PC-3 (cell line): Measurements from ENCODE around the gene MCF2L2. TPM values are rescaled to one million over a fixed set of nuclear protein-coding genes. Genes with fewer than 3 reads are reported as not detected.

Experiments used
- ATAC-seq: fragments of 200-7000 bp; cut with Tn5 transposase; 2 replicates; pipeline ENCODE4 v1.9.1; 2020; ENCODE audit warnings: mild to moderate bottlenecking, moderate library complexity
- BruUV-seq: library from RNA; stranded (reverse); fragments of 400-500 nt; replicated peaks from 2 replicates; lab custom pipeline; 2021; lab: Mats Ljungman, UMichigan
- CTCF ChIA-PET: fragments of 300-600 bp; sonication (Branson Sonifier 250); formaldehyde crosslinking; loops from one replicate; lab custom pipeline; 2022; ENCODE audit warnings: antibody characterized with exemption; lab: Charles Lee
- POLR2A ChIA-PET: fragments of 300-600 bp; sonication (Branson Sonifier 250); formaldehyde crosslinking; loops from one replicate; lab custom pipeline; 2022; ENCODE audit warnings: antibody characterized with exemption; ENCODE audit not compliant: unreplicated experiment; lab: Charles Lee
- DNase-seq: peaks from one replicate; pipeline ENCODE4 v3.0.0-alpha.2; 2015
- H2AFZ ChIP-seq: fragments of 300-600 bp; sonication (generic); 2 replicates; pipeline ENCODE4 v1.6.0; 2016; ENCODE audit warnings: antibody characterized with exemption, low read length
- H3F3A ChIP-seq: fragments of 300-600 bp; sonication (generic); one replicate; pipeline ENCODE4 v1.6.0; 2017; ENCODE audit warnings: antibody characterized with exemption, low read length, control low read depth, mild to moderate bottlenecking; ENCODE audit not compliant: unreplicated experiment
- H3K27ac ChIP-seq: fragments of 300-600 bp; sonication (generic); 2 replicates; pipeline ENCODE4 v1.5.1; 2016; ENCODE audit warnings: mild to moderate bottlenecking, low read length
- H3K27me3 ChIP-seq: fragments of 300-600 bp; sonication (generic); 2 replicates; pipeline ENCODE4 v1.6.1; 2016; ENCODE audit warnings: low read length, mixed read lengths
- H3K36me3 ChIP-seq: fragments of 300-600 bp; sonication (generic); 2 replicates; pipeline ENCODE4 v1.6.1; 2016; ENCODE audit warnings: low read depth, mixed run types, low read length, mixed read lengths
- H3K4me1 ChIP-seq: fragments of 300-600 bp; sonication (generic); 2 replicates; pipeline ENCODE4 v1.5.1; 2016; ENCODE audit warnings: low read length; ENCODE audit not compliant: insufficient read depth
- H3K4me2 ChIP-seq: fragments of 300-600 bp; sonication (generic); 2 replicates; pipeline ENCODE4 v1.6.0; 2016; ENCODE audit warnings: low read length
- H3K4me3 ChIP-seq: fragments of 300-600 bp; sonication (generic); 2 replicates; pipeline ENCODE4 v1.5.1; 2016; ENCODE audit warnings: mild to moderate bottlenecking, low read length, mixed read lengths
- H3K79me2 ChIP-seq: fragments of 300-600 bp; sonication (generic); 2 replicates; pipeline ENCODE4 v1.6.1; 2017; ENCODE audit warnings: low read length, mixed read lengths
- H3K9ac ChIP-seq: fragments of 300-600 bp; sonication (generic); 2 replicates; pipeline ENCODE4 v1.6.0; 2016; ENCODE audit warnings: mild to moderate bottlenecking, low read length
- H3K9me2 ChIP-seq: fragments of 300-600 bp; sonication (generic); replicated peaks from 2 replicates; pipeline ENCODE4 v1.6.1; 2016; ENCODE audit warnings: mixed run types, low read length, mixed read lengths
- H3K9me3 ChIP-seq: fragments of 300-600 bp; sonication (generic); 2 replicates; pipeline ENCODE4 v1.6.1; 2016; ENCODE audit warnings: low read length, mixed read lengths
- H4K20me1 ChIP-seq: fragments of 300-600 bp; sonication (generic); 2 replicates; pipeline ENCODE4 v1.6.1; 2016; ENCODE audit warnings: low read length, mixed read lengths
- CTCF ChIP-seq: fragments of 300-600 bp; sonication (generic); conservative IDR thresholded peaks from 2 replicates; pipeline ENCODE4 v1.5.1; 2017; ENCODE audit warnings: antibody characterized with exemption, low read depth, mild to moderate bottlenecking, low read length
- EZH2 ChIP-seq: fragments of 300-600 bp; sonication (generic); IDR thresholded peaks from one replicate; pipeline ENCODE4 v1.6.1; 2017; ENCODE audit warnings: antibody characterized with exemption, mild to moderate bottlenecking, low read length; ENCODE audit not compliant: unreplicated experiment
- EZH2phosphoT487 ChIP-seq: fragments of 300-600 bp; sonication (generic); IDR thresholded peaks from 2 replicates; pipeline ENCODE4 v1.6.1; 2018; ENCODE audit warnings: mild to moderate bottlenecking, antibody characterized with exemption, low read length, borderline replicate concordance
- intact Hi-C: fragments of 100-400 bp; cut with micrococcal nuclease; formaldehyde crosslinking; loops from 2 replicates; pipeline ENCODE4 v1.9.0; 2023
- total RNA-seq: library from RNA; depleted of rRNA; stranded (reverse); fragments of >200 nt; gene quantifications from 2 replicates; pipeline ENCODE4 v1.2.3, GENCODE V29; 2014

Gene MCF2L2
- total RNA-seq, 1 experiment from 2014 or later = 3.6 TPM

GRCh38 chr3:183299976-183300375 lies 128.4 kb downstream of the MCF2L2 start:
- Histone ChIP-seq H3K4me2 (no peak overlapping the region), H4K20me1 (no peaks in the 10 kb centered on the region), H3F3A (no peaks in the 10 kb centered on the region), H3K79me2 (no peaks in the 10 kb centered on the region), H3K27me3 (no peaks in the 10 kb centered on the region), H3K9me2 (no peaks in the 10 kb centered on the region), H3K27ac (no peak overlapping the region), H3K4me1 (peaks cover 45% of the 10 kb centered on the region), H2AFZ (no peak overlapping the region), H3K36me3 (peaks cover 7% of the 10 kb centered on the region; the same call in 1 of the 2 replicates), H3K9me3 (no peaks in the 10 kb centered on the region), H3K4me3 (no peak overlapping the region), H3K9ac (no peak overlapping the region)
- intact Hi-C loops = no loop called here
- ATAC-seq (no peak), DNase-seq (no peak)
- no TSS peak for BruUV-seq
- ChIA-PET POLR2A (no interaction called here), CTCF (no interaction called here)
- no peak for TF ChIP-seq EZH2phosphoT487
- no peak for TF ChIP-seq CTCF
- TF ChIP-seq EZH2 = no peak

DNA sequence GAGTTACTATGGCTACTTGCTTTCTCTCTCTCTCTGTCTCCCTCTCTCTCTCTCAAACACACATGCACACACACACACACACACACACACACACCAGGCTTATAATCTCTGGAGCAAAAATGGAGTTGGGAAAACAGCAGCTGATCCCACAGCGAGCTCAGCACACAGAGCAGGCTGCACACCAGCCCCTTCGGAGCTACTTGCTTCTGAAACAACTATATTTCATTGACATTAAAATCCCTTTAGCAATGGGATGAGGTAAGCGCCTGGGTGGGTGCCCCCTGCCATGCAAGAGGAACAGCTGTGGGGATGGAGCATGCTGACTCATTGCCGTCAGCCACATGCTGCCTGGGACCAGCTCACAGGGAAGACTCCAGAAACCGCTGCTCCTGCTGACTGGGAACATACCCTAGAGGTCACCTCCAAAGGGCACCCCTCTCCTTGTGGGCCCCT lies 129.7 kb downstream of the MCF2L2 start:
- Histone ChIP-seq H3K9me3 (no peaks in the 10 kb centered on the region), H3K4me1 (peaks cover 47% of the 10 kb centered on the region), H3K4me3 (no peak overlapping the region), H3F3A (no peaks in the 10 kb centered on the region), H3K27me3 (no peaks in the 10 kb centered on the region), H3K9ac (no peak overlapping the region), H3K79me2 (no peaks in the 10 kb centered on the region), H3K36me3 (peaks cover 7% of the 10 kb centered on the region; the same call in 1 of the 2 replicates), H3K9me2 (no peaks in the 10 kb centered on the region), H2AFZ (no peak overlapping the region), H3K27ac (peak overlapping the region; percentile 6; the same call in 1 of the 2 replicates), H3K4me2 (no peak overlapping the region), H4K20me1 (no peaks in the 10 kb centered on the region)
- BruUV-seq = no TSS peak
- intact Hi-C loops = no loop called here
- POLR2A ChIA-PET = interaction anchor here (0.6 to 1.1 kb wide), 2 partner anchors 13 to 45 kb away, joined by 3 to 4 read pairs; no protein-coding TSS in a partner anchor
- DNase-seq (peak; percentile 50), ATAC-seq (peak; percentile 45)
- CTCF ChIA-PET = no interaction called here
- no peak for TF ChIP-seq CTCF
- no peak for TF ChIP-seq EZH2phosphoT487

GRCh38 chr3:183296944-183297343 lies 131.5 kb downstream of the MCF2L2 start:
- TF ChIP-seq EZH2 (no peak), CTCF (no peak), EZH2phosphoT487 (no peak)

More at GRCh38 chr3:183296944-183297343, 131.5 kb downstream of the MCF2L2 start:
- CTCF ChIA-PET = no interaction called here
- Histone ChIP-seq H3K4me2 (no peak overlapping the region), H3K27ac (no peak overlapping the region), H3F3A (no peaks in the 10 kb centered on the region), H3K79me2 (no peaks in the 10 kb centered on the region), H3K27me3 (no peaks in the 10 kb centered on the region), H2AFZ (no peak overlapping the region), H3K9ac (no peak overlapping the region), H3K36me3 (peaks cover 7% of the 10 kb centered on the region; the same call in 1 of the 2 replicates), H4K20me1 (no peaks in the 10 kb centered on the region), H3K4me3 (no peak overlapping the region), H3K9me3 (no peaks in the 10 kb centered on the region), H3K9me2 (no peaks in the 10 kb centered on the region), H3K4me1 (peaks cover 49% of the 10 kb centered on the region)
- DNase-seq = no peak
- POLR2A ChIA-PET = no interaction called here
- intact Hi-C loops = no loop called here
- ATAC-seq = no peak
- no TSS peak for BruUV-seq
